Liver (tissue), 3 donors: Measurements from ENCODE around the gene EYA3.

Source experiments
- EGR1 ChIP-seq, 2 donors: IDR thresholded peaks; 2 replicates each; pipeline ENCODE4 v1.6.1; 2016 to 2018; ENCODE audit warnings: antibody characterized with exemption in 2 of 2, low read depth in 2 of 2
- YY1 ChIP-seq: IDR thresholded peaks from 2 replicates; pipeline ENCODE4 v1.6.1; 2016; ENCODE audit warnings: antibody characterized with exemption, mild to moderate bottlenecking
- TF ChIP-seq, protein P1 (sequence below): fragments of 150-350 bp; IDR thresholded peaks from 2 replicates; pipeline ENCODE4 v1.5.1; 2017; ENCODE audit warnings: improper control_type of control experiment, low read depth, low read length; ENCODE audit not compliant: missing input control
- donor health status: healthy.
- donor health status: healthy.

DNA sequence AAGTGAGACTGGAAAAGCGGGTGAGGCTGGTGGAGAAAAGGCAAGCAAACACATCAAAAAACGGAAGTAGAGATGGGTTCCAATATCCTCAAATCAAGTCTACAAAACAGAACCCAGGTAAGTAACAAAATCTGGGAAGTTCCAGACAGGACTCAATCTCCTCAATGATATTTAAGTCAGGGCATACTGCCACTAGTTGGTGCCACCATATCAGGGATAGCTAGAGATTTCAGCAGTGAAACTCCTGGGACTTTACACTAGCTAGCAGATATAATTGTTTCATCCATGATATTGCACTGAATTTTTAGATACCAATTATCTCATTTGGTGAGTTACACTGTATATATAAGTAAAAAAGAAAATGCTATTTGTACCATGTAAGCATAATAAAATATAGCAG lies 52.0 kb downstream of the EYA3 start:
- TF ChIP-seq, protein P1, sequence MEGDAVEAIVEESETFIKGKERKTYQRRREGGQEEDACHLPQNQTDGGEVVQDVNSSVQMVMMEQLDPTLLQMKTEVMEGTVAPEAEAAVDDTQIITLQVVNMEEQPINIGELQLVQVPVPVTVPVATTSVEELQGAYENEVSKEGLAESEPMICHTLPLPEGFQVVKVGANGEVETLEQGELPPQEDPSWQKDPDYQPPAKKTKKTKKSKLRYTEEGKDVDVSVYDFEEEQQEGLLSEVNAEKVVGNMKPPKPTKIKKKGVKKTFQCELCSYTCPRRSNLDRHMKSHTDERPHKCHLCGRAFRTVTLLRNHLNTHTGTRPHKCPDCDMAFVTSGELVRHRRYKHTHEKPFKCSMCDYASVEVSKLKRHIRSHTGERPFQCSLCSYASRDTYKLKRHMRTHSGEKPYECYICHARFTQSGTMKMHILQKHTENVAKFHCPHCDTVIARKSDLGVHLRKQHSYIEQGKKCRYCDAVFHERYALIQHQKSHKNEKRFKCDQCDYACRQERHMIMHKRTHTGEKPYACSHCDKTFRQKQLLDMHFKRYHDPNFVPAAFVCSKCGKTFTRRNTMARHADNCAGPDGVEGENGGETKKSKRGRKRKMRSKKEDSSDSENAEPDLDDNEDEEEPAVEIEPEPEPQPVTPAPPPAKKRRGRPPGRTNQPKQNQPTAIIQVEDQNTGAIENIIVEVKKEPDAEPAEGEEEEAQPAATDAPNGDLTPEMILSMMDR: no peak
- TF ChIP-seq EGR1 (IDR thresholded peaks at IDR 0.05; ENCODE audit: low read depth in 2 of 2) (no peak), YY1 (no peak)
